ENCODE data around the gene TCIRG1.

GRCh38 chr11:68043029-68043348 lies 4.2 kb downstream of the TCIRG1 start:
- TF ChIP-seq CTCF (IDR thresholded peaks at IDR 0.05; ENCODE audit: low read depth, low read length, missing input control) (no peak), HNF4A (conservative IDR thresholded peaks at IDR 0.05) (no peak), RXRA (IDR thresholded peaks at IDR 0.05) (no peak), SP1 (IDR thresholded peaks at IDR 0.05) (no peak), MAX (IDR thresholded peaks at IDR 0.05) (no peak), RAD21 (IDR thresholded peaks at IDR 0.05) (no peak), REST (IDR thresholded peaks at IDR 0.05) (no peak), YY1 (IDR thresholded peaks at IDR 0.05) (no peak), TAF1 (conservative IDR thresholded peaks at IDR 0.05) (no peak)
